H7 (cell line): ENCODE results near the gene APP. TPM values are rescaled to one million over a fixed set of nuclear protein-coding genes. Genes with fewer than 3 reads are reported as not detected.
A peak's percentile ranks its signal among the peaks of the same experiment; 100 is the strongest.

Experiments
- DNase-seq: peaks from one replicate; pipeline ENCODE4 v3.0.0; 2012
- H3K27me3 ChIP-seq: 2 replicates; pipeline ENCODE4 v1.6.0; 2011; ENCODE audit warnings: mild to moderate bottlenecking, low read length; ENCODE audit not compliant: control insufficient read depth, insufficient read depth
- H3K36me3 ChIP-seq: replicated peaks from 2 replicates; pipeline ENCODE4 v1.5.1; 2011; ENCODE audit warnings: low read length; ENCODE audit not compliant: control insufficient read depth, insufficient read depth
- H3K4me3 ChIP-seq: 2 replicates; pipeline ENCODE4 v1.5.1; 2011; ENCODE audit warnings: low read depth, mild to moderate bottlenecking, control low read depth, low read length, moderate library complexity; ENCODE audit not compliant: insufficient read depth
- total RNA-seq: library from RNA; depleted of rRNA; stranded (reverse); fragments of >200 nt; shearing (Covaris generic); gene quantifications from 2 replicates; pipeline ENCODE4 v1.2.3, GENCODE V29; 2014

APP gene
- total RNA-seq, 1 experiment from 2014 or later: 316 TPM

DNA sequence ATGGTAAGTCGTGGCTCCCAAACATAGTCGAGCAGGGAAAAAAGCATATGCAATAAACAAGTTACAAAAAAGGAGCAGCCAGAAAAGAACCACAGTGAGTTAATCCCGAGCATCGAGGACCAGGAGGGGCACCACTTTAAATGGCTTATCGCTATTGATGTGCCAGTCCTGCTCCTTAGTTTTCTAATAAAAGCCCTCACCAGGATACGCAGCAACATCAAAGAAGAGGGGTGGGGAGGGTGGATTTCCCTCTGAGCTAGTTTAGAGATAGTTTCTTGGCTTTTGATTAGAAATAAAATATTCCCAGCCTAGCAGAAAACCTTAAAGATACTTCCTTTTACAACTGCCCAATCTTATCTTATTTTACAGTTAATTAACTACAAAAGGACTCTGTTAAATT lies 265.4 kb downstream of the APP start:
- Histone ChIP-seq H3K4me3 (no peak overlapping the region), H3K36me3 (peaks cover 2% of the 10 kb centered on the region), H3K27me3 (no peaks in the 10 kb centered on the region)
- DNase-seq: no peak

DNA sequence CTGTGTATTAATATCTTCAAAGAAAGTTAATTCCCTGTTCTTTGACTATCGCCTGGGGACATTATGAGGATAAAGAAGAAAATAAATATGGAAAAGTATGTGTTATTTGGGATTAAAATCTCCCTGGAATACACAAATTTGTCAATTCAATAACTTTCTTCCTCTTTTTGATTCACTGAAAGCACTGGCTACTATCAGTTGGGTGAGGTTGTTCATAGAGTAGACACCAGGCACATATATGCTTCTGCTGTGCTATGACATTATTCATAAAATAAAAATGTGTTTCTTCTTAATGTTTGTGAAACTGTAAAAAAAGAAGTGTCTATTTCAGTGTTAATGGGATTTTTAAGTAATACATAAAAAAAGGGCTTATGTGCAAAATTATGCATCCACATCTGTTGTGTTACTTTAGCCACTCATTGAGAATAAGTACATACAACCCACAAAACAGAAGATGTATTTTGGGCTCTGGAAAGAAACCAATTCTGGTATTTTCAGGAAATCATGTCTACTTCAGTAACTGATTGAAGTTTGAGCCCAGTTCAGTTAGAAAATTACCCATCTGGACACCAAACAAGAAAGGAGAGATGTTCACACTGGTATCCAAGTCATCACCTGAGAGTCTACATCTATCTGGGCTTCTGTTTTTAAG lies 266.4 kb downstream of the APP start:
- Histone ChIP-seq H3K27me3 (no peaks in the 10 kb centered on the region), H3K36me3 (peaks cover 2% of the 10 kb centered on the region), H3K4me3 (no peak overlapping the region)
- no peak for DNase-seq

GRCh38 chr21:25903607-25904006 lies 267.0 kb downstream of the APP start:
- DNase-seq: no peak
- peaks cover 2% of the 10 kb centered on the region for H3K36me3 ChIP-seq
- H3K4me3 ChIP-seq: no peak overlapping the region
- no peaks in the 10 kb centered on the region for H3K27me3 ChIP-seq

GRCh38 chr21:25901330-25901979 lies 269.1 kb downstream of the APP start:
- H3K27me3 ChIP-seq: no peaks in the 10 kb centered on the region
- H3K36me3 ChIP-seq: peaks cover 4% of the 10 kb centered on the region
- DNase-seq: no peak
- no peak overlapping the region for H3K4me3 ChIP-seq

DNA sequence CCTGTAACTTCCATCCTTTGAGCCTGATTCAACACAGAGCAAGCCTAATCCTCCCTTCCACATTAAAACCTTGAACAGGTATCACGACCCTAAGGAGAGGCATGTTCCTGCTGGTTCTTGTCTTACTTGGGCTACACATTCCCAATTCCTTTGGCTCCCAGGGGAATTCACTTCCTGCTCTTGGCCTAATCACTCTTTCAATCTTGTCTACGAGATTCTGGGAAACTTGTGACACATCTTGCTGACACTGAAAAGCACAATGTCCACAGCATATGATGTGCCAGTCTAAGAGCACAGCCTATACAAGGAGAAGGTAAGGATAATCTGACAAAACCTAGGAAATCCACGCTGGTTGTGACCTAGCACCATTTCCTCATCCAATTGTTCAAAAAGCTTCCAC lies 271.9 kb downstream of the APP start:
- Histone ChIP-seq H3K27me3 (no peaks in the 10 kb centered on the region), H3K4me3 (no peak overlapping the region), H3K36me3 (peaks cover 8% of the 10 kb centered on the region)
- no peak for DNase-seq

DNA sequence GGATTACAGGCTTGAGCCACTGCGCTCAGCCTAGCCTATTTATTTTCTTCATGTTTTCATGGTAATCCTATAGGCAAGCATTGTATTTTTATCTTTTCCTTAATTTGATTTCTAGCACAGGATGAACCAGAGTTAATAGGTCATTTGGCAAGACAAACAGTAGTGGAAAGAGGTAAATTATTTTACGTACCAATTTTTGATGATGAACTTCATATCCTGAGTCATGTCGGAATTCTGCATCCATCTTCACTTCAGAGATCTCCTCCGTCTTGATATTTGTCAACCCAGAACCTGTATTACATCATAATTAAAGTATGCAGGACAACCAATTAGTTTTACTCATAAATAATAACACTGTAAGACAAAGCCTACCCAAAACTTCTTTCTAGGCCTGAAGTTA lies 273.2 kb downstream of the APP start:
- DNase-seq: no peak
- Histone ChIP-seq H3K4me3 (no peak overlapping the region), H3K36me3 (peaks cover 7% of the 10 kb centered on the region), H3K27me3 (no peaks in the 10 kb centered on the region)

DNA sequence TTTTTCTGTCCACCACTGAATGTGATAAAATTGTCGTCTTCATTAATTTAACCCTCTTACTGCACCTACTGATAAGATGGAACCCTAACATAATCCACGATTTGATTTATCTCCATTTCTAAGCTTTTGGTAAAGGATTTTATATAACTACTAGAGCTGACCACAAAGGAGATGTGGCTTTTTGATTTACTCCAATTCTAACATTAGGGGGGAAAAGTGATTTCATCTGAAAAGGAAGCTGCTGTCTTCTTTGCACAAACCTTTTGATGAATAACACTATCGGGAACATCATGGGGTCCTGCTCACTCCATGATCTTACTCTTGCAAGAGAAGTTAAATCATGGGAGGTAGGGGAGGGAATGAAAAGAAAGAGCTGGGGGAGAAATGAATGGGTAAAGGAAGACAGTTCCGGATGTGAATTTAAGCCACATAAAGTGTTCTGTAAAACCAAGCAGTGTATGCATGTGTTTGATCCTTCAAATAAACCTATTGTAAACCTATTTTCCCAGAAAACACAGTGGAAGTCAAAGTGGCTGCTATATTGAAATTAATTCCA lies 274.0 kb downstream of the APP start:
- H3K36me3 ChIP-seq: peaks cover 9% of the 10 kb centered on the region
- DNase-seq: no peak
- no peaks in the 10 kb centered on the region for H3K27me3 ChIP-seq
- no peak overlapping the region for H3K4me3 ChIP-seq

GRCh38 chr21:25895565-25896205 lies 274.9 kb downstream of the APP start:
- Histone ChIP-seq H3K27me3 (no peaks in the 10 kb centered on the region), H3K36me3 (peaks cover 11% of the 10 kb centered on the region), H3K4me3 (no peak overlapping the region)
- DNase-seq: no peak

DNA sequence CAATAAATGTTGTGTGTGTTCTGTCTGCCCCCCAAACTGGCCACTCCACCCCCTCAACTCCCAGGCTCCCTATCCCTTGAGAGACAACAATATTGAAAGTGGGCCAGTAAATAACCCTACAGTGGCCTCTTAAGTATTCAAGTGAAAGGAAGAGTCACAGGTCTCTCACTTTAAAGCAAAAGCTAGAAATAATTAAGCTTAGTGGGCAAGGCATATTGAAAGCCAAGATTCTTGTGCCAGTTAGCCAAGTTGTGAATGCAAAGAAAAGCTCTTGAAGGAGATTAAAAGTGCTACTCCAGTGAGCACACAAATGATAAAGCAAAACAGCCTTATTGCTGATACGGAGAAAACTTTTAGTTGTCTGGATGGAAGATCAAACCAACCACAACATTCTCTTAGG lies 277.4 kb downstream of the APP start:
- no peak overlapping the region for H3K4me3 ChIP-seq
- DNase-seq: no peak
- no peaks in the 10 kb centered on the region for H3K27me3 ChIP-seq
- peaks cover 15% of the 10 kb centered on the region for H3K36me3 ChIP-seq

GRCh38 chr21:25891596-25891995 lies 279.0 kb downstream of the APP start:
- H3K27me3 ChIP-seq: no peaks in the 10 kb centered on the region
- H3K36me3 ChIP-seq: peaks cover 13% of the 10 kb centered on the region
- no peak for DNase-seq
- H3K4me3 ChIP-seq: no peak overlapping the region

DNA sequence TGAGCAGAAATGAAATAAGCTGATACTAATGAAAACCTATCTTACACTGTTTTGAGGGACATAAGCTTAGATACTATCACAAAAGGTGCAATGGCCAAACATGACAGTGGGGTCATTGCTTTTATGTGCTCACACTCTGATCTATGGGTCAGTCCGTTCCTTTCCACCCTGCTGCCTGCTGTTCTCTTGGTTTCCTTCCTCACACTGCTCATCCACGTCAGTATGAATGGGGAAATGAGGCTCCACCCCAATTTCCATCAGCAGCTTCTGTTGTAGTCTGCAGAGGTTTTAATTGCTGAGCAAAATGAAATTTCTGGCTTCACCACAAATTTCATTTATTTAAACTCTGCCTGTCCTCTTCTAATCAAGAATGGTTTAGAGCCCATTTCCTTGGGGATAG lies 280.6 kb downstream of the APP start:
- no peak for DNase-seq
- H3K36me3 ChIP-seq: peaks cover 13% of the 10 kb centered on the region
- H3K4me3 ChIP-seq: no peak overlapping the region
- no peaks in the 10 kb centered on the region for H3K27me3 ChIP-seq

DNA sequence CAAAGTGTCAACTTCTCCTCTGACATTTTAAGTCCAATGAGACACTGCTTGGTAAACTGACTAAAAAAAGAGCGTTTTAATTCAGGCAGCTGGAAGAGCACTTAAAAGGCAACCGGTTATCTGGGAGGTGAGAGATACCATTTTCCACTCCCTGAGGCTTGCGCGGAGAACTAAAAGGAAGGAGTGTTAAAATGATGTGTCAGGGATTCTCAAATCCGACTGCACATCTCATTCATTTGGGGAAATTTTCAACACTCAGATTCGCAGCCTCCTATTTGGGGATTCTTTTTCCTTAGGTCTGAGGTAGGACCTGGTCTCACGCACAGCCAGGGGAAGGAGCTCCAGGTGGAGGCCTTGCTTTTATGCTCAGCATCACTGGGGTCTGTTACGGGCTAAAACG lies 281.9 kb downstream of the APP start:
- DNase-seq: no peak
- Histone ChIP-seq H3K36me3 (peaks cover 9% of the 10 kb centered on the region), H3K4me3 (no peak overlapping the region), H3K27me3 (no peaks in the 10 kb centered on the region)

- Histone ChIP-seq H3K36me3 (peaks cover 9% of the 10 kb centered on the region), H3K27me3 (no peaks in the 10 kb centered on the region), H3K4me3 (no peak overlapping the region)
- DNase-seq: no peak
Measured at GRCh38 chr21:25887646-25888306, 282.8 kb downstream of the APP start.

GRCh38 chr21:25887166-25887565 lies 283.4 kb downstream of the APP start:
- no peak overlapping the region for H3K4me3 ChIP-seq
- H3K36me3 ChIP-seq: peaks cover 9% of the 10 kb centered on the region
- peak; percentile 19 for DNase-seq
- no peaks in the 10 kb centered on the region for H3K27me3 ChIP-seq

GRCh38 chr21:25885880-25886279 lies 284.7 kb downstream of the APP start:
- no peak for DNase-seq
- peaks cover 11% of the 10 kb centered on the region for H3K36me3 ChIP-seq
- no peaks in the 10 kb centered on the region for H3K27me3 ChIP-seq
- H3K4me3 ChIP-seq: no peak overlapping the region
